PC-9 (cell line): Measurements from ENCODE around the gene LRRC71. TPM values are rescaled to one million over a fixed set of nuclear protein-coding genes. Genes with fewer than 3 reads are reported as not detected.

ENCODE experiments used
- BruUV-seq: library from RNA; stranded (reverse); fragments of 400-500 nt; replicated peaks from 2 replicates; lab custom pipeline; 2021; lab: Mats Ljungman, UMichigan
- CTCF ChIA-PET: fragments of 300-600 bp; sonication (Branson Sonifier 250); formaldehyde crosslinking; loops from one replicate; lab custom pipeline; 2022; ENCODE audit warnings: antibody characterized with exemption; lab: Charles Lee
- POLR2A ChIA-PET: fragments of 300-600 bp; sonication (Branson Sonifier 250); formaldehyde crosslinking; loops from one replicate; lab custom pipeline; 2022; ENCODE audit warnings: antibody characterized with exemption; ENCODE audit not compliant: unreplicated experiment; lab: Charles Lee
- DNase-seq, 2 experiments: peaks; one replicate each; pipeline versions ENCODE4 v3.0.0 to v3.0.0-alpha.2; 2015 to 2022; ENCODE audit warnings: mixed read lengths in 1 of 2
- H2AFZ ChIP-seq: fragments of 200-600 bp; sonication (generic); 2 replicates; pipeline ENCODE4 v1.8.1; 2017; ENCODE audit warnings: antibody characterized with exemption
- H3F3A ChIP-seq: fragments of 200-600 bp; sonication (generic); 2 replicates; pipeline ENCODE4 v1.8.1; 2017; ENCODE audit warnings: antibody characterized with exemption, mild to moderate bottlenecking, low read depth; ENCODE audit not compliant: insufficient read depth
- H3K27ac ChIP-seq: fragments of 200-600 bp; sonication (generic); 2 replicates; pipeline ENCODE4 v1.6.1; 2016; ENCODE audit warnings: mixed run types
- H3K27me3 ChIP-seq: fragments of 200-600 bp; sonication (generic); 2 replicates; pipeline ENCODE4 v1.6.1; 2016; ENCODE audit warnings: low read depth, mixed run types; ENCODE audit not compliant: insufficient read depth
- H3K36me3 ChIP-seq: fragments of 200-600 bp; sonication (generic); 2 replicates; pipeline ENCODE4 v1.6.1; 2016; ENCODE audit warnings: low read depth, mixed run types
- H3K4me1 ChIP-seq: fragments of 200-600 bp; sonication (generic); replicated peaks from 2 replicates; pipeline ENCODE4 v1.6.1; 2016; ENCODE audit warnings: mixed run types; ENCODE audit not compliant: insufficient read depth
- H3K4me2 ChIP-seq: fragments of 200-600 bp; sonication (generic); 2 replicates; pipeline ENCODE4 v1.6.1; 2017; ENCODE audit warnings: mixed run types
- H3K4me3 ChIP-seq: fragments of 200-600 bp; sonication (generic); 2 replicates; pipeline ENCODE4 v1.6.1; 2016; ENCODE audit warnings: mixed run types
- H3K79me2 ChIP-seq: fragments of 200-600 bp; sonication (generic); 2 replicates; pipeline ENCODE4 v1.6.1; 2017; ENCODE audit warnings: low read depth, mixed run types
- H3K9me2 ChIP-seq: fragments of 200-600 bp; sonication (generic); 2 replicates; pipeline ENCODE4 v1.8.1; 2017; ENCODE audit warnings: mild to moderate bottlenecking; ENCODE audit not compliant: insufficient read depth
- H3K9me3 ChIP-seq: fragments of 200-600 bp; sonication (generic); 2 replicates; pipeline ENCODE4 v1.8.1; 2016; ENCODE audit warnings: low read depth; ENCODE audit not compliant: insufficient read depth
- H4K20me1 ChIP-seq: fragments of 200-600 bp; sonication (generic); 2 replicates; pipeline ENCODE4 v1.8.1; 2017; ENCODE audit not compliant: insufficient read depth
- EZH2 ChIP-seq: fragments of 200-600 bp; sonication (generic); IDR thresholded peaks from 2 replicates; pipeline ENCODE4 v1.8.0; 2017; ENCODE audit warnings: antibody characterized with exemption, low read depth
- intact Hi-C: fragments of 100-400 bp; cut with micrococcal nuclease; formaldehyde crosslinking; loops from one replicate; pipeline ENCODE4 v1.10.0; 2022; ENCODE audit not compliant: unreplicated experiment
- total RNA-seq: library from RNA; stranded (reverse); gene quantifications from 2 replicates; pipeline ENCODE4 v1.2.3, GENCODE V29; 2021
- TF ChIP-seq, protein P1 (sequence below): fragments of 200-600 bp; sonication (generic); conservative IDR thresholded peaks from 2 replicates; pipeline ENCODE4 v1.6.1; 2017; ENCODE audit warnings: mixed run types, antibody characterized with exemption, mild to moderate bottlenecking, moderate library complexity

LRRC71 gene
- total RNA-seq, 1 experiment from 2014 or later = not detected

DNA sequence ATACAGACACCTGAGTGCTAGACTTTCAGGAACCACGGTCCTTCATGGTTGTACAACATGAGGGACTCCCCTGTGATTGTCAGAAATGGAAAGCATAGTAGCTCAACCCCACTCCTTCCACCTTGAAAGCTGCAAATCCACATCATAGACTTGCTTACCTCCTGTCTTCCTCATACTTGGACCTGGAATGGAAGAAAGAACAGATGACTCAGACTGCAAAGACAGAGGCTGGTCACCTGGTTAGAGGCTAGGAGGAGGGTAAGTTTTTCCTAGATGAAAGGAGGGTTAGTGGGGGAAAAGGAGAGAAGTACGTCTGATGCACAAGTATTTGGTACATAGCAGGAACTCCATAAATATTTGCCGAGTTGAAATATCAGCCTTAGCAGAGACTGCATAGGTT, 37.2 kb downstream of the LRRC71 start:
- peaks cover 19% of the 10 kb centered on the region for H3K36me3 ChIP-seq

DNA sequence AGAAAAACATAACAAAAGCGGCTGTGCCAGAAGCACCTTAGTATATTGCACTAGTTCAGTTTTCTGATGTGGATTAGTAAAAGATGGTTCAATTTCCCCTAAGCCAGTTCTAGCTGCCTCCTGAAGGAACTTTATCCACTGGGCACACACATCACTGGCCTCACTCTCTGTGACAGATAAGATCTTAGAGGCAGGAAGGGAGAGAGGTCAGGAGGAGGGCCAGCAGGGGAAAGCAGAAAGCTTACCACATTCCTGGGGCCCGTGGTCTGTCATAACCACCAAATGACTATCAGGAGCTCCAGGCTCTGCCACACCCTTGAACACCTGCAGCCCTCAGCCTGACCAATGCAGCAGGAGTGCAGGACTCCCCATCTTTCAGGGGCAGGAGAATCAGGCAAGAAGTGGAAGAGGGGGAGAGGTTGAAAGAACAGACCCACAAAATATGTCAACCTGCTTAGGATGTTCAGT, 37.8 kb downstream of the LRRC71 start:
- POLR2A ChIA-PET = interaction anchor here (0.5 kb wide), 1 partner anchor 1649 kb away, joined by 3 read pairs; no protein-coding TSS in a partner anchor
- Histone ChIP-seq H3K36me3 (peaks cover 19% of the 10 kb centered on the region), H3F3A (peaks cover 28% of the 10 kb centered on the region), H3K9me3 (no peaks in the 10 kb centered on the region), H3K27me3 (no peaks in the 10 kb centered on the region), H3K4me1 (peaks cover 49% of the 10 kb centered on the region), H4K20me1 (no peaks in the 10 kb centered on the region), H3K9me2 (no peaks in the 10 kb centered on the region), H3K27ac (peak overlapping the region; percentile 85), H3K4me2 (peak overlapping the region; percentile 76), H3K79me2 (no peaks in the 10 kb centered on the region), H2AFZ (no peak overlapping the region), H3K4me3 (peak overlapping the region; percentile 38; the same call in 1 of the 2 replicates)
- intact Hi-C loops = loop anchor here (2.0 to 10.0 kb wide), 3 partner anchors 31 to 117 kb away; no protein-coding TSS in a partner anchor
- no TSS peak for BruUV-seq
- TF ChIP-seq, protein P1, sequence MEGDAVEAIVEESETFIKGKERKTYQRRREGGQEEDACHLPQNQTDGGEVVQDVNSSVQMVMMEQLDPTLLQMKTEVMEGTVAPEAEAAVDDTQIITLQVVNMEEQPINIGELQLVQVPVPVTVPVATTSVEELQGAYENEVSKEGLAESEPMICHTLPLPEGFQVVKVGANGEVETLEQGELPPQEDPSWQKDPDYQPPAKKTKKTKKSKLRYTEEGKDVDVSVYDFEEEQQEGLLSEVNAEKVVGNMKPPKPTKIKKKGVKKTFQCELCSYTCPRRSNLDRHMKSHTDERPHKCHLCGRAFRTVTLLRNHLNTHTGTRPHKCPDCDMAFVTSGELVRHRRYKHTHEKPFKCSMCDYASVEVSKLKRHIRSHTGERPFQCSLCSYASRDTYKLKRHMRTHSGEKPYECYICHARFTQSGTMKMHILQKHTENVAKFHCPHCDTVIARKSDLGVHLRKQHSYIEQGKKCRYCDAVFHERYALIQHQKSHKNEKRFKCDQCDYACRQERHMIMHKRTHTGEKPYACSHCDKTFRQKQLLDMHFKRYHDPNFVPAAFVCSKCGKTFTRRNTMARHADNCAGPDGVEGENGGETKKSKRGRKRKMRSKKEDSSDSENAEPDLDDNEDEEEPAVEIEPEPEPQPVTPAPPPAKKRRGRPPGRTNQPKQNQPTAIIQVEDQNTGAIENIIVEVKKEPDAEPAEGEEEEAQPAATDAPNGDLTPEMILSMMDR = no peak
- no peak for TF ChIP-seq EZH2
- CTCF ChIA-PET = interaction anchor here (0.5 kb wide), 1 partner anchor 50 kb away, joined by 3 read pairs; no protein-coding TSS in a partner anchor
- DNase-seq = peak; percentile 75 to 92

More for the DNA sequence above, 37.2 kb downstream of the LRRC71 start:
- Histone ChIP-seq H3K79me2 (no peaks in the 10 kb centered on the region), H3K27ac (peak overlapping the region; percentile 85), H3K9me3 (no peaks in the 10 kb centered on the region), H3K4me3 (peak overlapping the region; percentile 38; the same call in 1 of the 2 replicates), H3K4me2 (peak overlapping the region; percentile 76), H3K4me1 (peaks cover 49% of the 10 kb centered on the region), H4K20me1 (no peaks in the 10 kb centered on the region), H3K27me3 (no peaks in the 10 kb centered on the region), H2AFZ (no peak overlapping the region), H3F3A (peaks cover 28% of the 10 kb centered on the region), H3K9me2 (no peaks in the 10 kb centered on the region)
- ChIA-PET POLR2A (interaction anchor here (0.5 to 0.6 kb wide), 2 partner anchors 264 to 1648 kb away, joined by 3 read pairs; no protein-coding TSS in a partner anchor), CTCF (interaction anchor here (1.2 kb wide), 1 partner anchor 12 kb away, joined by 3 read pairs; no protein-coding TSS in a partner anchor)
- no peak for TF ChIP-seq EZH2
- TF ChIP-seq, protein P1 = no peak
- no TSS peak for BruUV-seq
- DNase-seq = peak; percentile 28 to 85
- intact Hi-C loops = loop anchor here (2.0 to 10.0 kb wide), 3 partner anchors 31 to 117 kb away; no protein-coding TSS in a partner anchor

DNA sequence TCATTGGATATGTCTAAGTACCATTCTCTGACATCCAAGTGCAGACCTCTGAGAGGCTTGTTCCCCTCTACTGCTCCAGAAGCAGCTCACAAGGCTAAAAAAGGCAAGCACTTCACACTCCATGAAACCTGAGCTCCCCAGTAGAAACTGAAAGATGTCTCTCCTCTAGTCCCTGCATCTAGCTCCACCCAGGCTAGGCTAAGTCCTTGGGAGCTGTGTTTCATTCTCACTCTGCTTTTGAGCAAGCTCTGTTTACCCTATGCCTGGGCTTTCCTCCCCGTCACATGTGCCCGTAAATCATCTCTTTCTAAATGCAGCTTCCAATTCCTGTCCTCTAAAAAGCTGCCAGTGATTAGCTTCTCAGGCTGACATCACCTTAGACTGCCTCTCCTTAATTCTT, 39.0 kb downstream of the LRRC71 start:
- Histone ChIP-seq H3K4me1 (peaks cover 49% of the 10 kb centered on the region), H3K36me3 (peaks cover 18% of the 10 kb centered on the region), H3K9me2 (no peaks in the 10 kb centered on the region), H3F3A (peaks cover 28% of the 10 kb centered on the region), H3K79me2 (no peaks in the 10 kb centered on the region), H2AFZ (no peak overlapping the region), H3K27me3 (no peaks in the 10 kb centered on the region), H3K4me2 (peak overlapping the region; percentile 18), H3K27ac (peak overlapping the region; percentile 85), H3K4me3 (no peak overlapping the region), H4K20me1 (no peaks in the 10 kb centered on the region), H3K9me3 (no peaks in the 10 kb centered on the region)
- TF ChIP-seq, protein P1 = no peak
- TF ChIP-seq EZH2 = no peak
- intact Hi-C loops = loop anchor here (2.0 to 10.0 kb wide), 3 partner anchors 33 to 115 kb away; no protein-coding TSS in a partner anchor
- BruUV-seq = no TSS peak
- peak; percentile 10 to 78 for DNase-seq
- ChIA-PET CTCF (interaction anchor here (1.3 kb wide), 1 partner anchor 13 kb away, joined by 4 read pairs; no protein-coding TSS in a partner anchor), POLR2A (interaction anchor here (0.6 to 0.8 kb wide), 2 partner anchors 61 to 186 kb away, joined by 3 to 7 read pairs; no protein-coding TSS in a partner anchor)
